Keratinocyte (primary cell): ENCODE measurements around the gene EBF3. TPM values are rescaled to one million over a fixed set of nuclear protein-coding genes. Genes with fewer than 3 reads are reported as not detected.

Experiments
- DNase-seq: peaks from one replicate; pipeline ENCODE4 v3.0.0-alpha.2; 2011; ENCODE audit warnings: low read depth, missing footprints, low spot score
- FAIRE-seq: peaks from 2 replicates; lab custom pipeline; 2011; peaks lifted over from hg19 to GRCh38; lab: Jason Lieb, UNC
- H2AFZ ChIP-seq: 2 replicates; pipeline ENCODE4 v1.6.0; 2012; ENCODE audit warnings: low read length, control low read depth, inconsistent platforms; ENCODE audit not compliant: control insufficient read depth
- H3K27ac ChIP-seq: 2 replicates; pipeline ENCODE4 v1.5.1; 2011; ENCODE audit warnings: low read length; ENCODE audit not compliant: control insufficient read depth, insufficient read depth
- H3K27me3 ChIP-seq: 3 replicates; pipeline ENCODE4 v1.6.0; 2011; ENCODE audit warnings: low read length; ENCODE audit not compliant: control insufficient read depth, insufficient read depth; ENCODE audit errors: extremely low read depth
- H3K36me3 ChIP-seq, 2 experiments: 2 replicates in 1 of 2; 3 replicates in 1 of 2; pipeline ENCODE4 v1.5.1; 2011; ENCODE audit warnings: low read length in 2 of 2, mild to moderate bottlenecking in 1 of 2; ENCODE audit not compliant: control insufficient read depth in 2 of 2, insufficient read depth in 2 of 2; ENCODE audit errors: extremely low read depth in 1 of 2
- H3K4me1 ChIP-seq: 3 replicates; pipeline ENCODE4 v1.5.1; 2011; ENCODE audit warnings: low read length; ENCODE audit not compliant: control insufficient read depth, insufficient read depth; ENCODE audit errors: extremely low read depth
- H3K4me2 ChIP-seq: 3 replicates; pipeline ENCODE4 v1.6.0; 2011; ENCODE audit warnings: low read depth, low read length; ENCODE audit not compliant: control insufficient read depth, insufficient read depth; ENCODE audit errors: extremely low read depth
- H3K4me3 ChIP-seq, 3 experiments: fragments of 200-600 bp in 1 of 3; sonication (generic) in 1 of 3; 2 replicates in 2 of 3; 3 replicates in 1 of 3; pipeline ENCODE4 v1.5.1; 2011 to 2016; ENCODE audit warnings: low read length in 3 of 3, mild to moderate bottlenecking in 3 of 3, control low read depth in 2 of 3, inconsistent platforms in 1 of 3, low read depth in 1 of 3, mixed read lengths in 1 of 3, mixed run types in 1 of 3, moderate library complexity in 1 of 3; ENCODE audit not compliant: control insufficient read depth in 2 of 3, insufficient read depth in 2 of 3; ENCODE audit errors: extremely low read depth in 1 of 3
- H3K79me2 ChIP-seq: 2 replicates; pipeline ENCODE4 v1.6.0; 2012; ENCODE audit warnings: low read length; ENCODE audit not compliant: control insufficient read depth, insufficient read depth
- H3K9ac ChIP-seq: 3 replicates; pipeline ENCODE4 v1.6.0; 2011; ENCODE audit warnings: low read length; ENCODE audit not compliant: control insufficient read depth, insufficient read depth; ENCODE audit errors: extremely low read depth
- H3K9me1 ChIP-seq: 3 replicates; pipeline ENCODE4 v1.6.0; 2011; ENCODE audit warnings: low read length; ENCODE audit not compliant: control insufficient read depth, insufficient read depth; ENCODE audit errors: extremely low read depth
- H3K9me3 ChIP-seq: 2 replicates; pipeline ENCODE4 v1.5.1; 2012; ENCODE audit warnings: low read depth, low read length; ENCODE audit not compliant: control insufficient read depth
- H4K20me1 ChIP-seq: 3 replicates; pipeline ENCODE4 v1.6.0; 2011; ENCODE audit warnings: low read length; ENCODE audit not compliant: control insufficient read depth, insufficient read depth; ENCODE audit errors: extremely low read depth
- EZH2 ChIP-seq: IDR thresholded peaks from one replicate; pipeline ENCODE4 v1.6.1; 2012; ENCODE audit warnings: inconsistent platforms, mild to moderate bottlenecking, low read length, moderate library complexity
- dilution Hi-C: fragments of 300-500 bp; cut with MboI; formaldehyde crosslinking; loops from one replicate; pipeline ENCODE4 v1.7.0; 2020; ENCODE audit warnings: low sequenced_read_pairs; ENCODE audit not compliant: extremely low pct_ligation_motif_present
- polyA plus RNA-seq, 5 experiments: library from polyadenylated mRNA; depleted of rRNA in 3 of 5; stranded (reverse) in 3 of 5; stranded (forward) in 1 of 5; unstranded in 1 of 5; fragments of >200 nt; gene quantifications; 1 replicate in 1 of 5; 2 replicates in 3 of 5; 3 replicates in 1 of 5; pipeline versions ENCODE4 v1.2.1 to v1.2.3, GENCODE V29; 2011 to 2012; ENCODE audit warnings: missing spikeins in 2 of 5, low read depth in 1 of 5, low replicate concordance in 1 of 5
- TF ChIP-seq, protein P1 (sequence below), 3 experiments: IDR thresholded peaks in 1 of 3; conservative IDR thresholded peaks in 1 of 3; optimal IDR thresholded peaks in 1 of 3; 2 replicates in 2 of 3; 3 replicates in 1 of 3; pipeline versions ENCODE3 to v1.5.1; 2011; ENCODE audit warnings: low read length in 3 of 3, mild to moderate bottlenecking in 3 of 3, moderate library complexity in 2 of 3, control low read depth in 1 of 3, inconsistent platforms in 1 of 3; ENCODE audit not compliant: insufficient read depth in 2 of 3; ENCODE audit errors: extremely low read depth in 1 of 3

The EBF3 gene
- polyA plus RNA-seq, 1 donor (not counting 4 experiments of a cell fraction or from before 2014, with no cell fraction given) = not detected

DNA sequence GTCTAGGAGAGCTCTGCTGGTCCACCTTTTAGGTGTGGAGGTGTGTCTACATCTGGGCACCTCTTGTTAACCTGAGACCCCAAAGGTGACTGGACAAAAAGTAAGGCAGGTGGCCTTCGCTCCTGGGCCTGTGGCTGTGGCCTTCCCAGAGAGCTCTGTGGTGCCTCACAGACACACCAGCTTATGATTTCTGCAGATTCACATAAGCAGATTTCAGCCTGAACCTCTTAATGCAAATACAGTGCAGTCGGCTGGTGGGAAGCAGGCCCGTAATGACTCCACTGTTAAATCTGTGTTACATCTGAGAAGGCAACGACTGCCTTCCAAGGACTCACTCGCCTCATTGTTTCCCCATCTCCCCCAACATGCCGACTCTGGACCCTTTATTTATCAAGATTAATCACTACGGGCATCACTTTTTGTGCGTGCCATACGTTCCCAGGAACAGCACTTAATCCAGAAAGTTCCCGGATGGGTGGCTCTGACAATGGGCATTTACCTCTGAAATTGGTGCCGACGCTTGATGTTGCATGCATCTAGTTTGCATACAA, 119.8 kb downstream of the EBF3 start:
- dilution Hi-C loops = no loop called here
- Histone ChIP-seq H3K27me3 (no peaks in the 10 kb centered on the region), H3K9me1 (no peaks in the 10 kb centered on the region), H3K27ac (no peak overlapping the region), H3K4me2 (no peak overlapping the region), H4K20me1 (no peaks in the 10 kb centered on the region), H3K4me3 (no peak overlapping the region), H2AFZ (no peak overlapping the region), H3K9ac (no peak overlapping the region), H3K36me3 (no peaks in the 10 kb centered on the region), H3K79me2 (no peaks in the 10 kb centered on the region), H3K9me3 (peaks cover 2% of the 10 kb centered on the region), H3K4me1 (no peaks in the 10 kb centered on the region)
- DNase-seq = no peak
- TF ChIP-seq, protein P1, sequence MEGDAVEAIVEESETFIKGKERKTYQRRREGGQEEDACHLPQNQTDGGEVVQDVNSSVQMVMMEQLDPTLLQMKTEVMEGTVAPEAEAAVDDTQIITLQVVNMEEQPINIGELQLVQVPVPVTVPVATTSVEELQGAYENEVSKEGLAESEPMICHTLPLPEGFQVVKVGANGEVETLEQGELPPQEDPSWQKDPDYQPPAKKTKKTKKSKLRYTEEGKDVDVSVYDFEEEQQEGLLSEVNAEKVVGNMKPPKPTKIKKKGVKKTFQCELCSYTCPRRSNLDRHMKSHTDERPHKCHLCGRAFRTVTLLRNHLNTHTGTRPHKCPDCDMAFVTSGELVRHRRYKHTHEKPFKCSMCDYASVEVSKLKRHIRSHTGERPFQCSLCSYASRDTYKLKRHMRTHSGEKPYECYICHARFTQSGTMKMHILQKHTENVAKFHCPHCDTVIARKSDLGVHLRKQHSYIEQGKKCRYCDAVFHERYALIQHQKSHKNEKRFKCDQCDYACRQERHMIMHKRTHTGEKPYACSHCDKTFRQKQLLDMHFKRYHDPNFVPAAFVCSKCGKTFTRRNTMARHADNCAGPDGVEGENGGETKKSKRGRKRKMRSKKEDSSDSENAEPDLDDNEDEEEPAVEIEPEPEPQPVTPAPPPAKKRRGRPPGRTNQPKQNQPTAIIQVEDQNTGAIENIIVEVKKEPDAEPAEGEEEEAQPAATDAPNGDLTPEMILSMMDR (optimal IDR thresholded peaks at IDR 0.05 in 1 of 3, IDR thresholded peaks at IDR 0.05 in 1 of 3, conservative IDR thresholded peaks at IDR 0.05 in 1 of 3; ENCODE audit: extremely low read depth in 1 of 3, insufficient read depth in 2 of 3, low read length in 3 of 3) = no peak
- no peak for TF ChIP-seq EZH2
- FAIRE-seq = no peak

DNA sequence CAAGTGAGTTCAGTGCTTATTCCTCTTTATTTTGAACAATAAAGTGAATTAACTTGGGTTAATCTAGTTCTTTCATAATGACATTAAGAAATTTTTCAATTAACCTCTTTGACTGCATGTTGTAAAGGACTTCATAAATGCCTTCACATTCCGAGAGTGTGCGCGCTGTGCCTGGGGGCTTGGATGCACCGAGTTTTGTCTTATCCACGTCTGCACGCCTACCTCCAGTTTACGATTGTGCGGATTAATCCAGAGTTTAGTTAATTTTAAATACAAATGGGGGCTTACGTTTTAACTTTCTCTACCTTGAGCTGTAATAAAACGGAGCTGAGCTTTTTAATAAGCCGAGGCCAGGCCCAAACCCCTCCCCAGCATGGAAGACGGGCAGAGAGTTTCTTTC, 120.4 kb downstream of the EBF3 start:
- Histone ChIP-seq H3K9me3 (peaks cover 2% of the 10 kb centered on the region), H3K79me2 (no peaks in the 10 kb centered on the region), H3K36me3 (no peaks in the 10 kb centered on the region), H3K4me3 (no peak overlapping the region), H2AFZ (no peak overlapping the region), H4K20me1 (no peaks in the 10 kb centered on the region), H3K27ac (no peak overlapping the region), H3K4me1 (no peaks in the 10 kb centered on the region), H3K9me1 (no peaks in the 10 kb centered on the region), H3K4me2 (no peak overlapping the region), H3K9ac (no peak overlapping the region), H3K27me3 (no peaks in the 10 kb centered on the region)
- FAIRE-seq (no peak), DNase-seq (no peak)
- TF ChIP-seq EZH2 = no peak
- dilution Hi-C loops = no loop called here

DNA sequence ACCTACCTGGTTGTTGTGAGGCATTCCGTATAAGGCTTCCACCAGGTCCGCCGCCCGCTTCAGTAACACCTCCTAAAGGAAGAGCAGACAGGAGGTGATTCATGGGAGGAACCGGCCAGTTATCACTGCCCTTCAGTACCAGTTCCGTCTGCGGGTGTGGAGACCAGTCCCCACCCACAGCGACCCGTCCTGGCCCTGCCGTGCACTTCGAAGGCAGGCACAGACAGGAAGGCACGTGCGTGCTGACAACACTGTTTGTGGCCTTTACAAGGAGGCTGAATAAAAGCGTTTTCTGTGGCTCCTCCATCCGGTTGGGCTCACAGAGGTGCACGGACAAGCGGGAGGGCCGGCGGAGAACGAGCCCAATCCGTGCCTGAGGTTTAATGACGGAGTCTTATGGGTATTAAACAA, 120.9 kb downstream of the EBF3 start:
- no peaks in the 10 kb centered on the region for H3K4me1 ChIP-seq
- H3K36me3 ChIP-seq = no peaks in the 10 kb centered on the region
- peaks cover 2% of the 10 kb centered on the region for H3K9me3 ChIP-seq
- H2AFZ ChIP-seq = no peak overlapping the region
- no peak for FAIRE-seq
- no peak overlapping the region for H3K27ac ChIP-seq
- TF ChIP-seq, protein P1 (optimal IDR thresholded peaks at IDR 0.05 in 1 of 3, IDR thresholded peaks at IDR 0.05 in 1 of 3, conservative IDR thresholded peaks at IDR 0.05 in 1 of 3; ENCODE audit: extremely low read depth in 1 of 3, insufficient read depth in 2 of 3, low read length in 3 of 3) = no peak
- TF ChIP-seq EZH2 = no peak
- no peak overlapping the region for H3K4me2 ChIP-seq
- no peak for DNase-seq
- dilution Hi-C loops = no loop called here
- H3K9ac ChIP-seq = no peak overlapping the region
- no peak overlapping the region for H3K4me3 ChIP-seq
- H3K9me1 ChIP-seq = no peaks in the 10 kb centered on the region
- H3K79me2 ChIP-seq = no peaks in the 10 kb centered on the region
- no peaks in the 10 kb centered on the region for H3K27me3 ChIP-seq
- H4K20me1 ChIP-seq = no peaks in the 10 kb centered on the region
